Mesenchymal stem cell (in vitro differentiated cells and primary cell): ENCODE data around the gene IMMP1L.

ENCODE experiments used
- DNase-seq: peaks from one replicate; pipeline ENCODE4 v3.0.0-alpha.2; 2013
- H2AFZ ChIP-seq: one replicate; pipeline ENCODE4 v1.6.1; 2013; ENCODE audit warnings: low read depth, mild to moderate bottlenecking, control low read depth, inconsistent platforms, low read length, moderate library complexity
- H2AK5ac ChIP-seq: 2 replicates; pipeline ENCODE4 v1.6.1; 2013; ENCODE audit warnings: low read length, moderate library complexity, mild to moderate bottlenecking, inconsistent platforms; ENCODE audit not compliant: severe bottlenecking
- H2BK120ac ChIP-seq: one replicate; pipeline ENCODE4 v1.6.1; 2013; ENCODE audit warnings: low read depth, mild to moderate bottlenecking, inconsistent platforms, low read length, moderate library complexity
- H2BK12ac ChIP-seq, 2 experiments: one replicate each; pipeline ENCODE4 v1.6.1; 2013; ENCODE audit warnings: inconsistent platforms in 2 of 2, low read length in 2 of 2, mild to moderate bottlenecking in 2 of 2, moderate library complexity in 2 of 2, control low read depth in 1 of 2
- H2BK15ac ChIP-seq: one replicate; pipeline ENCODE4 v1.6.1; 2013; ENCODE audit warnings: mild to moderate bottlenecking, low read depth, inconsistent platforms; ENCODE audit not compliant: poor library complexity, severe bottlenecking
- H2BK5ac ChIP-seq: 2 replicates; pipeline ENCODE4 v1.6.1; 2013; ENCODE audit warnings: low read depth, mild to moderate bottlenecking, low read length, control low read depth, inconsistent platforms; ENCODE audit not compliant: poor library complexity, severe bottlenecking
- H3K14ac ChIP-seq, 2 experiments: one replicate each; pipeline ENCODE4 v1.6.1; 2013; ENCODE audit warnings: inconsistent platforms in 2 of 2, low read length in 2 of 2, control low read depth in 1 of 2, mild to moderate bottlenecking in 1 of 2, moderate library complexity in 1 of 2
- H3K18ac ChIP-seq, 2 experiments: one replicate each; pipeline ENCODE4 v1.6.1; 2013; ENCODE audit warnings: inconsistent platforms in 2 of 2, low read length in 2 of 2, control low read depth in 1 of 2, low read depth in 1 of 2, mild to moderate bottlenecking in 1 of 2
- H3K23ac ChIP-seq, 2 experiments: one replicate each; pipeline ENCODE4 v1.6.1; 2013; ENCODE audit warnings: inconsistent platforms in 2 of 2, low read length in 2 of 2, mild to moderate bottlenecking in 2 of 2, moderate library complexity in 2 of 2, control low read depth in 1 of 2
- H3K27ac ChIP-seq: 2 replicates; pipeline ENCODE4 v1.5.1; 2013; ENCODE audit warnings: mild to moderate bottlenecking, moderate library complexity, low read length, control low read depth, inconsistent platforms; ENCODE audit not compliant: poor library complexity, severe bottlenecking
- H3K27me3 ChIP-seq, 2 experiments: 2 replicates each; pipeline versions ENCODE4 v1.6.1 to v1.7.0; 2013; ENCODE audit warnings: low read length in 2 of 2, mild to moderate bottlenecking in 2 of 2, moderate library complexity in 2 of 2, control low read depth in 1 of 2, inconsistent platforms in 1 of 2; ENCODE audit not compliant: control insufficient read depth in 1 of 2, insufficient read depth in 1 of 2
- H3K36me3 ChIP-seq, 2 experiments: 2 replicates each; pipeline versions ENCODE4 v1.6.1 to v1.7.0; 2013; ENCODE audit warnings: low read length in 2 of 2, control low read depth in 1 of 2, inconsistent platforms in 1 of 2, low read depth in 1 of 2, mild to moderate bottlenecking in 1 of 2; ENCODE audit not compliant: insufficient read depth in 2 of 2, control insufficient read depth in 1 of 2
- H3K4ac ChIP-seq, 2 experiments: one replicate each; pipeline ENCODE4 v1.6.1; 2013; ENCODE audit warnings: inconsistent platforms in 2 of 2, low read length in 2 of 2, mild to moderate bottlenecking in 2 of 2, moderate library complexity in 2 of 2, control low read depth in 1 of 2, low read depth in 1 of 2
- H3K4me1 ChIP-seq: 2 replicates; pipeline ENCODE4 v1.6.1; 2013; ENCODE audit warnings: low read depth, low read length, control low read depth; ENCODE audit not compliant: control insufficient read depth, insufficient read depth
- H3K4me2 ChIP-seq: 2 replicates; pipeline ENCODE4 v1.6.1; 2013; ENCODE audit warnings: low read length, mild to moderate bottlenecking, inconsistent platforms; ENCODE audit not compliant: poor library complexity, severe bottlenecking
- H3K4me3 ChIP-seq, 2 experiments: 2 replicates each; pipeline versions ENCODE4 v1.5.1 to v1.7.0; 2013; ENCODE audit warnings: low read length in 2 of 2, mild to moderate bottlenecking in 2 of 2, control low read depth in 1 of 2, low read depth in 1 of 2; ENCODE audit not compliant: insufficient read depth in 1 of 2
- H3K79me1 ChIP-seq: replicated peaks from 2 replicates; pipeline ENCODE4 v1.6.1; 2013; ENCODE audit warnings: mild to moderate bottlenecking, control low read depth, low read length, inconsistent platforms; ENCODE audit not compliant: poor library complexity, severe bottlenecking
- H3K9ac ChIP-seq: 2 replicates; pipeline ENCODE4 v1.7.0; 2013; ENCODE audit warnings: mild to moderate bottlenecking, low read length, moderate library complexity
- H3K9me3 ChIP-seq: 2 replicates; pipeline ENCODE4 v1.7.0; 2013; ENCODE audit warnings: mild to moderate bottlenecking, low read length; ENCODE audit not compliant: control insufficient read depth
- H4K8ac ChIP-seq: one replicate; pipeline ENCODE4 v1.6.1; 2013; ENCODE audit warnings: inconsistent platforms, mild to moderate bottlenecking, low read length, moderate library complexity
- H4K91ac ChIP-seq: one replicate; pipeline ENCODE4 v1.6.1; 2013; ENCODE audit warnings: mild to moderate bottlenecking, low read length, inconsistent platforms
- WGBS: methylation state at CpG from one replicate; pipeline ENCODE4 v1.1.7; 2013; ENCODE audit warnings: mixed read lengths; 5-methylcytosine and 5-hydroxymethylcytosine counted together

The IMMP1L gene

DNA sequence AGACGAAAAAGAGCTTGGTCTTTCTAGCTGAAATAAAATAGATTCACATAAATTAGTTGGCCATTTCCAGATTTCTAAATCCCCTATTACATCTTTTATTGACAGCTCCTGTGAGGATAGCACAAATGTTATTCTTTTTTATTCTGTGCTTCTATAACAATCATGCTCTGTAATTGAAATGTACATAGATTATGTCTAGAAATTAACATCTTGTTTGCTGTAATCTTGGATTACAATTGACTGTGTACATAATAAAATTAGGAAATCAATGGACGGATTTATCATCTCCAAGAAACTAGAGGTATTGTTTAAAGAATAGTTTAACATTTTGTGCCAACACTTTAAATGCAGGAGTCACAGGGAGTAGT, 31.2 kb downstream of the IMMP1L start:
- H3K79me1 ChIP-seq: peaks cover 8% of the 10 kb centered on the region
- no peak overlapping the region for H2AK5ac ChIP-seq
- no peaks in the 10 kb centered on the region for H3K9me3 ChIP-seq
- no peak overlapping the region for H2BK5ac ChIP-seq
- H3K27ac ChIP-seq: no peak overlapping the region
- H3K4me2 ChIP-seq: no peak overlapping the region
- H4K91ac ChIP-seq: no peak overlapping the region
- H3K4ac ChIP-seq: no peak overlapping the region
- H2AFZ ChIP-seq: no peak overlapping the region
- H2BK12ac ChIP-seq: no peak overlapping the region
- H3K36me3 ChIP-seq: no peaks in the 10 kb centered on the region
- no peak overlapping the region for H4K8ac ChIP-seq
- no peak overlapping the region for H3K18ac ChIP-seq
- no peak overlapping the region for H3K23ac ChIP-seq
- no peak overlapping the region for H3K4me3 ChIP-seq
- H3K4me1 ChIP-seq: no peaks in the 10 kb centered on the region
- no peaks in the 10 kb centered on the region for H3K27me3 ChIP-seq
- H2BK120ac ChIP-seq: no peak overlapping the region
- no peak overlapping the region for H3K14ac ChIP-seq
- DNase-seq: no peak
- H2BK15ac ChIP-seq: no peak overlapping the region
- no peak overlapping the region for H3K9ac ChIP-seq
- 100% methylated on average over 1 of the region's 2 CpGs for WGBS

DNA sequence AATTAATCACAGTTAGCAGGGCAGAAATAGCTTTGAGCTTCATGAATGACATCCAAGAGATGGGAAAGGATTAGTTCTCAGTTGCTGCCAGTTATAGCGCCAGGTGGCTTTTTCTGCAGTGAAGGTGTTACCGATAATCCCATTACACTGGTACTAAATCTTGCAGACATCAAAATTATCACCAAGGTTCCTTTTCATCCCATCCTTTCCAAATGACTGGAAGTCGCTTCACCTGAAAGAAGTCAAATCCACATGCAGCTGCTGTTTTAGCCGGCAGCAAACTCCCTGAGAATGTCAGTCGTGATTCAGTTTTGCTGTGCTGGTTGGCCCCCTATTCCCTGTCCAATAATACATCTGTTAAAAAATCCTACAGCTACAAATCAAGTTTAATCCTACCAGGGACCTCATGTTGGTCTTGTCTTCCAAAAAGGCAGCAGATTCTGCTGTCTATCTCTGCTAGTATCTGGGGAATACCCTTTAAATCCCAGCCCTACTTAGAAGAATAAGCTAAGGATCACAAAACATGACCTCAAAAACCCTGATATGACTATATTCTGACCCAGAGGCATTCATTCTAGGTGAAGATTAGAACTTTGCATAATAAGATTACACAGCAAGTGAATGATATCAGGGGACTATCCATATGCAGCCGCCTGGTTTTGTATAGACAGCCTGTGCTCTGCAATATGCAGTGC, 31.7 kb downstream of the IMMP1L start:
- no peak overlapping the region for H2AFZ ChIP-seq
- no peak overlapping the region for H3K4ac ChIP-seq
- H3K27me3 ChIP-seq: no peaks in the 10 kb centered on the region
- H3K4me3 ChIP-seq: no peak overlapping the region
- H3K14ac ChIP-seq: no peak overlapping the region
- no peak overlapping the region for H3K9ac ChIP-seq
- H3K4me2 ChIP-seq: no peak overlapping the region
- H2BK5ac ChIP-seq: peak overlapping the region; percentile 0
- H2AK5ac ChIP-seq: no peak overlapping the region
- DNase-seq: no peak
- H2BK15ac ChIP-seq: no peak overlapping the region
- H2BK120ac ChIP-seq: no peak overlapping the region
- no peaks in the 10 kb centered on the region for H3K36me3 ChIP-seq
- H3K18ac ChIP-seq: no peak overlapping the region
- H4K8ac ChIP-seq: no peak overlapping the region
- no peak overlapping the region for H3K27ac ChIP-seq
- peaks cover 8% of the 10 kb centered on the region for H3K79me1 ChIP-seq
- no peak overlapping the region for H4K91ac ChIP-seq
- H2BK12ac ChIP-seq: no peak overlapping the region
- 97% methylated on average over 6 of the region's 6 CpGs for WGBS
- no peaks in the 10 kb centered on the region for H3K4me1 ChIP-seq
- no peak overlapping the region for H3K23ac ChIP-seq
- H3K9me3 ChIP-seq: no peaks in the 10 kb centered on the region

DNA sequence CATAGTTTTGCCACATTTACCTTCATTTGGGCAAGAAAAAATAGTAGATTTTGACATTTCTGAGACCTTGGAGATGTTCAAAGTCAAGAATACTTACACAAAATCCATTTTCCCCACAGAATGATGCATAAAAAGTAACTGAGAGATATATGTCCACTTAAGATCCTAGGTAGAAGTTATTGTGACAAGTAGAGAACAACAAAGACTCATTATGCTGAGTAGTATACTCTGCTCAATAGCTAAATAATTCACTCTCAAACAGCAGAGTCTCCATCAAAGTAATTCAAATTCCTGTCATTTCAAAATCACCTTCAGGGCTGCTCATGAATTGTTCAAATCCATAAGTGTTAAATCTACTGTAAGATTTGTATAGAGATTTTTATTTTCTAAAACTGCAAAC, 35.3 kb downstream of the IMMP1L start:
- no peak overlapping the region for H3K23ac ChIP-seq
- no peaks in the 10 kb centered on the region for H3K27me3 ChIP-seq
- no peak overlapping the region for H3K9ac ChIP-seq
- no peak overlapping the region for H2BK120ac ChIP-seq
- no peak overlapping the region for H3K4ac ChIP-seq
- H2BK5ac ChIP-seq: no peak overlapping the region
- H4K91ac ChIP-seq: no peak overlapping the region
- H3K4me3 ChIP-seq: no peak overlapping the region
- H3K4me2 ChIP-seq: no peak overlapping the region
- no peak overlapping the region for H3K27ac ChIP-seq
- H2AK5ac ChIP-seq: no peak overlapping the region
- no peak overlapping the region for H2BK12ac ChIP-seq
- H2BK15ac ChIP-seq: no peak overlapping the region
- H4K8ac ChIP-seq: no peak overlapping the region
- no peak overlapping the region for H3K14ac ChIP-seq
- H2AFZ ChIP-seq: no peak overlapping the region
- H3K79me1 ChIP-seq: peaks cover 10% of the 10 kb centered on the region
- H3K9me3 ChIP-seq: no peaks in the 10 kb centered on the region
- no peaks in the 10 kb centered on the region for H3K36me3 ChIP-seq
- H3K18ac ChIP-seq: no peak overlapping the region
- H3K4me1 ChIP-seq: no peaks in the 10 kb centered on the region
- DNase-seq: no peak

- Histone ChIP-seq H2BK15ac (no peak overlapping the region), H4K8ac (no peak overlapping the region), H3K9me3 (peaks cover 22% of the 10 kb centered on the region), H3K18ac (no peak overlapping the region), H3K23ac (no peak overlapping the region), H4K91ac (no peak overlapping the region), H2AK5ac (no peak overlapping the region), H3K4me3 (no peak overlapping the region), H3K9ac (no peak overlapping the region), H3K4me2 (no peak overlapping the region), H3K4ac (no peak overlapping the region), H2BK12ac (no peak overlapping the region), H3K14ac (no peak overlapping the region), H2AFZ (no peak overlapping the region), H3K79me1 (peaks cover 3% of the 10 kb centered on the region), H3K27ac (no peak overlapping the region), H3K4me1 (no peaks in the 10 kb centered on the region), H3K36me3 (peaks cover 0 to 3% of the 10 kb centered on the region in 2 experiments), H2BK5ac (no peak overlapping the region), H2BK120ac (no peak overlapping the region), H3K27me3 (no peaks in the 10 kb centered on the region)
- DNase-seq: no peak
- 98% methylated on average over 3 of the region's 3 CpGs for WGBS
These were observed 45.0 kb downstream of the IMMP1L start for GRCh38 chr11:31464436-31464835.
